OCI-LY7 (cell line): ENCODE measurements around the gene EVA1C.

Experiments
- CTCF ChIP-seq: fragments of 200-600 bp; sonication (generic); conservative IDR thresholded peaks from 2 replicates; pipeline ENCODE4 v1.5.1; 2014; ENCODE audit warnings: mild to moderate bottlenecking, antibody characterized with exemption, low read length, moderate library complexity, mixed read lengths
- EZH2phosphoT487 ChIP-seq: fragments of 200-600 bp; sonication (generic); IDR thresholded peaks from 2 replicates; pipeline ENCODE4 v1.6.1; 2018; ENCODE audit warnings: low read depth, borderline replicate concordance, mild to moderate bottlenecking, mixed run types, antibody characterized with exemption, low read length, moderate library complexity, mixed read lengths

GRCh38 chr21:32547018-32547417, 134.5 kb downstream of the EVA1C start:
- TF ChIP-seq CTCF (no peak), EZH2phosphoT487 (no peak)
